ENCODE measurements around the gene PAPOLG. TPM values are rescaled to one million over a fixed set of nuclear protein-coding genes. Genes with fewer than 3 reads are reported as not detected.

PAPOLG gene
- total and polyA plus RNA-seq, 7 experiments from 2014 or later, result 14.9 to 42.4 (median 20.4) TPM

DNA sequence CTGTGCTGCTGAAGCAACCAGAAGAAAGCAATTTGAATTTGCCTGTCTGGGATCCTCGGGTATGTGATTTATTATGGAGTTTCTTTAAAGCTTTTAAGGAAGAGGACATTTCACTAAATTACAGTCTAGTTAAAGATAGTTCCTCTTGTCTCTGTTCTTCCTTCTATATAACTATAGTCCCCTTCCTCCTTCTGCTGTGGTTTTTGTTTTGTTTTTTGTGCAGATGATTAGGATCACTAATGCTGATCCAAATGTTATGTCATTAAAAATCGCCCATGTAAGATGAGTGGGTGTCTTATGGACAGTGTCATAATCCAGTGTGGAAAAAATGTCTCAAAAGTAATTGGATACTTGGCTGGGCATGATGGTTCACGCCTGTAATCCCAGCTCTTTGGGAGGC, 24.7 kb downstream of the PAPOLG start:
- Histone ChIP-seq H3K27me3 (ENCODE audit: control insufficient read depth in 2 of 2, insufficient read depth in 2 of 2, low read length in 2 of 2) (no peaks in the 10 kb centered on the region), H3K27ac (ENCODE audit: low read depth, low read length) (no peak overlapping the region), H3K4me3 (ENCODE audit: low read length) (no peak overlapping the region), H3K9me3 (ENCODE audit: control insufficient read depth in 2 of 3, low read length in 3 of 3) (no peaks in the 10 kb centered on the region), H3K36me3 (ENCODE audit: control insufficient read depth in 2 of 3, insufficient read depth in 3 of 3, low read length in 3 of 3) (peaks cover 11 to 85% (median 20%) of the 10 kb centered on the region in 3 experiments), H3K4me1 (ENCODE audit: control insufficient read depth in 2 of 2, insufficient read depth in 2 of 2, low read length in 2 of 2) (no peaks in the 10 kb centered on the region)
- Mint-ChIP-seq H3K27ac (no peak overlapping the region), H3K4me1 (peaks cover 0 to 5% (median 0%) of the 10 kb centered on the region in 7 donors), H3K4me3 (no peak overlapping the region), H3K9me3 (peaks cover 0 to 2% (median 0%) of the 10 kb centered on the region in 11 donors), H3K36me3 (peaks cover 4 to 35% (median 20%) of the 10 kb centered on the region in 5 donors), H3K27me3 (no peaks in the 10 kb centered on the region)
- ChIA-PET POLR2A (interaction anchor here (0.5 kb wide), 1 partner anchor 261 kb away, joined by 3 read pairs; no protein-coding TSS in a partner anchor), CTCF (no interaction called here)
- intact Hi-C loops (cut with micrococcal nuclease), result no loop called here
- no peak for ATAC-seq
- no peak for DNase-seq

- Histone ChIP-seq H3K4me1 (ENCODE audit: control insufficient read depth in 2 of 2, insufficient read depth in 2 of 2, low read length in 2 of 2) (peaks cover 0 to 7% of the 10 kb centered on the region in 2 donors), H3K36me3 (ENCODE audit: control insufficient read depth in 2 of 3, insufficient read depth in 3 of 3, low read length in 3 of 3) (peaks cover 11 to 80% (median 14%) of the 10 kb centered on the region in 3 experiments), H3K9me3 (ENCODE audit: control insufficient read depth in 2 of 3, low read length in 3 of 3) (no peaks in the 10 kb centered on the region), H3K4me3 (ENCODE audit: low read length) (no peak overlapping the region), H3K27me3 (ENCODE audit: control insufficient read depth in 2 of 2, insufficient read depth in 2 of 2, low read length in 2 of 2) (no peaks in the 10 kb centered on the region), H3K27ac (ENCODE audit: low read depth, low read length) (no peak overlapping the region)
- H3K4me1 Mint-ChIP-seq, result peaks cover 0 to 16% (median 2%) of the 10 kb centered on the region in 7 donors
- ChIA-PET CTCF (interaction anchor here (0.6 to 1.4 kb wide), 5 partner anchors 24 to 588 kb away, joined by 3 to 5 read pairs (median 3); no protein-coding TSS in a partner anchor), POLR2A (no interaction called here)
- ATAC-seq, result no peak
- H3K4me3 Mint-ChIP-seq, result no peak overlapping the region
- intact Hi-C loops (cut with micrococcal nuclease), result no loop called here
- H3K27me3 Mint-ChIP-seq, result no peaks in the 10 kb centered on the region
- H3K36me3 Mint-ChIP-seq, result peaks cover 3 to 29% (median 22%) of the 10 kb centered on the region in 5 donors
- no peak for DNase-seq
- H3K27ac Mint-ChIP-seq, result no peak overlapping the region
- no peaks in the 10 kb centered on the region for H3K9me3 Mint-ChIP-seq
These were observed 37.1 kb downstream of the PAPOLG start for GRCh38 chr2:60793169-60793568.

DNA sequence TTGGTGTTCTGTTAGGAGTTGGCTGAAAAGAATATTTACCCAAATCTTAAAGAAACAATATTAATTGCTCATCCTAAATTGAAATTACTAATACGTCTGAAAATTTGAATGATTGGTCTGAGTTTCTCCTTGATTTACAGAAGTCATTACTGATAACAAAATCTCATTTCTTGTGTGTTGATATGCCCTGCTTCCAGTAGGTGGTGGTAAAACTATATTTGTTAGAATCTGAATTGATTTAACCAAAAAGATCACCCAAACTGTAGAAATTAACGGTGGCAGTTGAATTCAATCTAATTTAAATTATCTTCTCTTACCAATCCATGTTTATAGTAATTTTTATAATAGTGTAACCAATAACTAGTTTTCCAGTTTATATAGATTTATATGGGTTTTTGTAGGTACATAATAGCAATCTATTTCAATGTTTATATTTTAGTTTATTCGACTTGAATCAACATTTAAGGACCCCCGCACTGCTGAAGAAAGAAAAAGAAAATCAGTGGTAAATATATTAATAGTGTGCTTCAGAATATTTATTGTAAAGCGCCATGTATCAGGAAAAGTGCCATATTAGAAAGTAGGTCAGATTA, 38.3 kb downstream of the PAPOLG start:
- Mint-ChIP-seq H3K27me3 (no peaks in the 10 kb centered on the region), H3K36me3 (peaks cover 3 to 26% (median 22%) of the 10 kb centered on the region in 5 donors), H3K4me1 (peaks cover 0 to 16% (median 2%) of the 10 kb centered on the region in 7 donors), H3K4me3 (no peak overlapping the region), H3K27ac (peak overlapping the region in 2 of 9 donors; percentile 2 to 42), H3K9me3 (no peaks in the 10 kb centered on the region)
- no peaks in the 10 kb centered on the region for H3K9me3 ChIP-seq (ENCODE audit: control insufficient read depth in 2 of 3, low read length in 3 of 3)
- peak; percentile 64 for ATAC-seq
- peaks cover 10 to 80% (median 14%) of the 10 kb centered on the region in 3 experiments for H3K36me3 ChIP-seq (ENCODE audit: control insufficient read depth in 2 of 3, insufficient read depth in 3 of 3, low read length in 3 of 3)
- ChIA-PET POLR2A (interaction anchor here (1.0 kb wide), 1 partner anchor 87 kb away, joined by 3 read pairs; the partner anchor contains the start of gene REL), CTCF (interaction anchor here (1.1 to 1.4 kb wide), 3 partner anchors 192 to 207 kb away, joined by 3 to 4 read pairs (median 3); no protein-coding TSS in a partner anchor)
- no peak overlapping the region for H3K27ac ChIP-seq (ENCODE audit: low read depth, low read length)
- no peaks in the 10 kb centered on the region for H3K27me3 ChIP-seq (ENCODE audit: control insufficient read depth in 2 of 2, insufficient read depth in 2 of 2, low read length in 2 of 2)
- intact Hi-C loops (cut with micrococcal nuclease), result loop anchor here (1.0 to 2.0 kb wide), 4 partner anchors 87 to 205 kb away; partner anchors contain the start of gene REL (in 1 of the 2)
- peak in 4 of 9 donors; percentile 20 to 44 (median 27) for DNase-seq
- peaks cover 0 to 7% of the 10 kb centered on the region in 2 donors for H3K4me1 ChIP-seq (ENCODE audit: control insufficient read depth in 2 of 2, insufficient read depth in 2 of 2, low read length in 2 of 2)
- H3K4me3 ChIP-seq (ENCODE audit: low read length), result no peak overlapping the region

DNA sequence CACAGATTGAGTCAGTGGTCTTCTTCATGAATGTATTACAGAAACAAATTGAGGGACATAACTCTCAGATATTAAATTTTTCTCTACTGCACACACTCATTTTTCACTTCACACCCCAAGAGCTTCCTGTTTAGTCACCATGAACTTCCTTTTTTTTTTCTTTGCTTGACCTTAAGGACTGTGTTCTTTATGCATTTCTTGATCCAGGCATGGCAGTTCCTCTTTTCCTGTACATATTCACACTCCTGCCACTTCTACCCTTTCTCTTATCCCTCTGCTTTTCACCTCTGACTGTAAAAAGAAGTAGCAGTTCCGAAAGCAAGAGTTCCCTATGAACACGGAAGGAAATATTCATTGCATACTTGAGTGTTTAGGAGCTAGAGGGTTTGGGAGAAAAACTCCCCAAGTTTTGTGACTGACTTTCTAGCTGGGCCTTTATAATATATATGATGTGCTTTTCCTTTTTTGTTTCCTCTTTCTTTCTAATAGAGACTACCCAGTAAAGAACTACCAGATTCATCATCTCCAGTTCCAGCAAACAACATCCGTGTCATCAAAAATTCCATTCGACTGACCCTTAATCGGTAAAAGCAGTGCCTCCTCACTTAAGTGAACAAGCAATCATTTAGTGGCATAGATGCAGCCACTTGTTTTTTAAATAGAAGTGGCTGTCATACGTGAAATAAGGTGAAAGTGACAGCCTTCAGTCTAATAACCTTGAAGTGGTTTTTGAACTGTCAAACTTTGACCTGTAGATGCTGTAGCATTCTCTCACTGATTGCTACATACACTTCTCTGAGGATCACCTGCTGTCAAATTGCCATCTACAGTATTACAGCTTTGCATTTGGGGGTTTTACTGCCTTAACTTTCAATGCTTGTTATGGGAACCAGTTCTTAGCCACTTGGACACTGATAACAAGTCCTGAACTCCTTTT, 40.8 kb downstream of the PAPOLG start:
- no peaks in the 10 kb centered on the region for H3K9me3 ChIP-seq (ENCODE audit: control insufficient read depth in 2 of 3, low read length in 3 of 3)
- ATAC-seq (peak; percentile 85), DNase-seq (no peak)
- intact Hi-C loops (cut with micrococcal nuclease), result loop anchor here in 1 of 2 donors (1.0 kb wide), 1 partner anchor 22 kb away; no protein-coding TSS in a partner anchor
- no peak overlapping the region for H3K27ac ChIP-seq (ENCODE audit: low read depth, low read length)
- peaks cover 3 to 24% (median 17%) of the 10 kb centered on the region in 5 donors for H3K36me3 Mint-ChIP-seq
- H3K36me3 ChIP-seq (ENCODE audit: control insufficient read depth in 2 of 3, insufficient read depth in 3 of 3, low read length in 3 of 3), result peaks cover 6 to 59% (median 9%) of the 10 kb centered on the region in 3 experiments
- H3K4me1 Mint-ChIP-seq, result peaks cover 0 to 16% (median 2%) of the 10 kb centered on the region in 7 donors
- no peaks in the 10 kb centered on the region for H3K27me3 Mint-ChIP-seq
- H3K27ac Mint-ChIP-seq, result peak overlapping the region in 7 of 9 donors; percentile 8 to 69 (median 49)
- H3K4me3 ChIP-seq (ENCODE audit: low read length), result no peak overlapping the region
- no peaks in the 10 kb centered on the region for H3K9me3 Mint-ChIP-seq
- peak overlapping the region in 1 of 10 donors; percentile 24 for H3K4me3 Mint-ChIP-seq
- POLR2A ChIA-PET, result no interaction called here
- no peaks in the 10 kb centered on the region for H3K27me3 ChIP-seq (ENCODE audit: control insufficient read depth in 2 of 2, insufficient read depth in 2 of 2, low read length in 2 of 2)
- CTCF ChIA-PET, result interaction anchor here (0.7 kb wide), 2 partner anchors 117 to 193 kb away, joined by 3 to 4 read pairs; no protein-coding TSS in a partner anchor
- peaks cover 0 to 7% of the 10 kb centered on the region in 2 donors for H3K4me1 ChIP-seq (ENCODE audit: control insufficient read depth in 2 of 2, insufficient read depth in 2 of 2, low read length in 2 of 2)

GRCh38 chr2:60804473-60804872, 48.4 kb downstream of the PAPOLG start:
- no peak overlapping the region for H3K4me3 Mint-ChIP-seq
- peaks cover 0 to 8% (median 0%) of the 10 kb centered on the region in 3 experiments for H3K36me3 ChIP-seq (ENCODE audit: control insufficient read depth in 2 of 3, insufficient read depth in 3 of 3, low read length in 3 of 3)
- no peaks in the 10 kb centered on the region for H3K27me3 ChIP-seq (ENCODE audit: control insufficient read depth in 2 of 2, insufficient read depth in 2 of 2, low read length in 2 of 2)
- H3K4me1 Mint-ChIP-seq, result peaks cover 24 to 45% (median 36%) of the 10 kb centered on the region in 7 donors
- peak overlapping the region in 2 of 9 donors; percentile 3 to 51 for H3K27ac Mint-ChIP-seq
- intact Hi-C loops (cut with micrococcal nuclease), result loop anchor here in 1 of 2 donors (10.0 kb wide), 1 partner anchor 730 kb away; the partner anchor contains the start of gene XPO1
- no peaks in the 10 kb centered on the region for H3K9me3 ChIP-seq (ENCODE audit: control insufficient read depth in 2 of 3, low read length in 3 of 3)
- H3K4me3 ChIP-seq (ENCODE audit: low read length), result no peak overlapping the region
- H3K27me3 Mint-ChIP-seq, result no peaks in the 10 kb centered on the region
- H3K4me1 ChIP-seq (ENCODE audit: control insufficient read depth in 2 of 2, insufficient read depth in 2 of 2, low read length in 2 of 2), result peaks cover 19 to 23% of the 10 kb centered on the region in 2 donors
- DNase-seq (no peak), ATAC-seq (no peak)
- no peak overlapping the region for H3K27ac ChIP-seq (ENCODE audit: low read depth, low read length)
- no peaks in the 10 kb centered on the region for H3K9me3 Mint-ChIP-seq
- CTCF ChIA-PET, result interaction anchor here (0.8 to 2.1 kb wide), 3 partner anchors 78 to 195 kb away, joined by 3 to 28 read pairs (median 9); partner anchors contain the start of gene REL
- POLR2A ChIA-PET, result no interaction called here
- peaks cover 0 to 5% (median 0%) of the 10 kb centered on the region in 5 donors for H3K36me3 Mint-ChIP-seq

DNA sequence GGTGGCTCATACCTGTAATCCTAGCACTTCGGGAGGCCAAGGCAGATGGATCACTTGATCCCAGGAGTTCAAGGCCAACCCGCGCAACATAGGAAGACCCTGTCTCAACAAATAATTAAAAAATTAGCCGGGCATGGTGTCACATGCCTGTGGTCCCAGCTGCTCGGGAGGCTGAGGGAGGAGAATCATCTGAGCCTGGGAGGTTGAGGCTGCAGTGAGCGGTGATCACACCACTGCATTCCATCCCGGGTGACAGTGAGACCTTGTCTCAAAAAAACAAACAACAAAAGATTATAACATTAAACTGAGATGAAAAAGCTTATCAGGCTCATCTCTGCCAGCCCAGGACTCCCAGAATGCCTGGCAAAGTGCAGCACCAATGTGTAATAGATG, 50.5 kb downstream of the PAPOLG start:
- Mint-ChIP-seq H3K36me3 (peaks cover 0 to 3% (median 0%) of the 10 kb centered on the region in 5 donors), H3K4me1 (peaks cover 28 to 51% (median 44%) of the 10 kb centered on the region in 7 donors), H3K9me3 (no peaks in the 10 kb centered on the region), H3K4me3 (peak overlapping the region in 9 of 10 donors; percentile 15 to 73 (median 53)), H3K27ac (peak overlapping the region; percentile 7 to 88 (median 73)), H3K27me3 (no peaks in the 10 kb centered on the region)
- peaks cover 0 to 8% (median 0%) of the 10 kb centered on the region in 3 experiments for H3K36me3 ChIP-seq (ENCODE audit: control insufficient read depth in 2 of 3, insufficient read depth in 3 of 3, low read length in 3 of 3)
- peaks cover 19 to 23% of the 10 kb centered on the region in 2 donors for H3K4me1 ChIP-seq (ENCODE audit: control insufficient read depth in 2 of 2, insufficient read depth in 2 of 2, low read length in 2 of 2)
- H3K9me3 ChIP-seq (ENCODE audit: control insufficient read depth in 2 of 3, low read length in 3 of 3), result no peaks in the 10 kb centered on the region
- H3K27me3 ChIP-seq (ENCODE audit: control insufficient read depth in 2 of 2, insufficient read depth in 2 of 2, low read length in 2 of 2), result no peaks in the 10 kb centered on the region
- ATAC-seq, result no peak
- no peak for DNase-seq
- CTCF ChIA-PET, result interaction anchor here (1.6 to 2.1 kb wide), 2 partner anchors 8 to 193 kb away, joined by 7 to 28 read pairs; no protein-coding TSS in a partner anchor
- no peak overlapping the region for H3K4me3 ChIP-seq (ENCODE audit: low read length)
- POLR2A ChIA-PET, result interaction anchor here (0.6 to 3.3 kb wide), 3 partner anchors 13 to 698 kb away, joined by 4 to 10 read pairs (median 5); partner anchors contain the start of gene REL
- intact Hi-C loops (cut with micrococcal nuclease), result loop anchor here in 1 of 2 donors (5.0 to 10.0 kb wide), 3 partner anchors 36 to 728 kb away; partner anchors contain the start of gene XPO1
- H3K27ac ChIP-seq (ENCODE audit: low read depth, low read length), result peak overlapping the region; percentile 57

All from naive thymus-derived CD4-positive, alpha-beta T cell (primary cell).